Trophoblast cell (in vitro differentiated cells and primary cell): ENCODE data around the gene PBX4. TPM values are rescaled to one million over a fixed set of nuclear protein-coding genes. Genes with fewer than 3 reads are reported as not detected.
A peak's percentile ranks its signal among the peaks of the same experiment; 100 is the strongest.
"Not testable (repeated sequence)": the region's sequence is repeated elsewhere in the genome, so short reads cannot be mapped to it uniquely, and the experiment has no call there.

ENCODE experiments used
- DNase-seq, 2 donors: peaks; one replicate each; pipeline ENCODE4 v3.0.0-alpha.2; 2016
- H2AFZ ChIP-seq: 2 replicates; pipeline ENCODE4 v1.6.1; 2013; ENCODE audit warnings: low read length, moderate library complexity, mild to moderate bottlenecking; ENCODE audit not compliant: insufficient read depth, poor library complexity
- H2AK5ac ChIP-seq: 2 replicates; pipeline ENCODE4 v1.6.1; 2013; ENCODE audit warnings: mild to moderate bottlenecking, low read length
- H2BK120ac ChIP-seq: 2 replicates; pipeline ENCODE4 v1.6.1; 2013; ENCODE audit warnings: low read length, mild to moderate bottlenecking, moderate library complexity; ENCODE audit not compliant: insufficient read depth, poor library complexity
- H2BK12ac ChIP-seq: 2 replicates; pipeline ENCODE4 v1.6.1; 2013; ENCODE audit warnings: mild to moderate bottlenecking, low read length, moderate library complexity
- H2BK5ac ChIP-seq: 2 replicates; pipeline ENCODE4 v1.6.1; 2013; ENCODE audit warnings: low read length, low read depth, moderate library complexity, mild to moderate bottlenecking; ENCODE audit not compliant: poor library complexity
- H3K14ac ChIP-seq: 2 replicates; pipeline ENCODE4 v1.6.1; 2013; ENCODE audit warnings: mild to moderate bottlenecking, low read length
- H3K18ac ChIP-seq: 2 replicates; pipeline ENCODE4 v1.6.1; 2013; ENCODE audit warnings: mild to moderate bottlenecking, low read length
- H3K23ac ChIP-seq: 2 replicates; pipeline ENCODE4 v1.6.1; 2013; ENCODE audit warnings: low read length
- H3K27ac ChIP-seq: 2 replicates; pipeline ENCODE4 v1.5.1; 2013; ENCODE audit warnings: low read depth, mild to moderate bottlenecking, inconsistent platforms, low read length, moderate library complexity
- H3K27me3 ChIP-seq: 2 replicates; pipeline ENCODE4 v1.6.1; 2013; ENCODE audit warnings: inconsistent platforms, mild to moderate bottlenecking, low read length, moderate library complexity; ENCODE audit not compliant: insufficient read depth
- H3K36me3 ChIP-seq, 2 experiments: 1 replicate in 1 of 2; 2 replicates in 1 of 2; pipeline ENCODE4 v1.6.1; 2013; ENCODE audit warnings: low read length in 2 of 2, mild to moderate bottlenecking in 2 of 2, moderate library complexity in 1 of 2; ENCODE audit not compliant: insufficient read depth in 2 of 2, control insufficient read depth in 1 of 2
- H3K4ac ChIP-seq: 2 replicates; pipeline ENCODE4 v1.6.1; 2013; ENCODE audit warnings: low read depth, mild to moderate bottlenecking, low read length, moderate library complexity
- H3K4me1 ChIP-seq, 2 experiments: 1 replicate in 1 of 2; 2 replicates in 1 of 2; pipeline ENCODE4 v1.6.1; 2013; ENCODE audit warnings: low read length in 2 of 2, mild to moderate bottlenecking in 2 of 2, moderate library complexity in 1 of 2; ENCODE audit not compliant: insufficient read depth in 2 of 2, control insufficient read depth in 1 of 2
- H3K4me2 ChIP-seq: 2 replicates; pipeline ENCODE4 v1.6.1; 2013; ENCODE audit warnings: inconsistent platforms, mild to moderate bottlenecking, low read length, moderate library complexity
- H3K4me3 ChIP-seq: 2 replicates; pipeline ENCODE4 v1.5.1; 2013; ENCODE audit warnings: mild to moderate bottlenecking, low read depth, low read length, inconsistent platforms
- H3K79me1 ChIP-seq: one replicate; pipeline ENCODE4 v1.6.1; 2013; ENCODE audit warnings: low read length
- H3K79me2 ChIP-seq: 2 replicates; pipeline ENCODE4 v1.6.1; 2013; ENCODE audit warnings: low read length, mild to moderate bottlenecking; ENCODE audit not compliant: control insufficient read depth, insufficient read depth, poor library complexity
- H3K9ac ChIP-seq: 2 replicates; pipeline ENCODE4 v1.6.1; 2013; ENCODE audit warnings: mild to moderate bottlenecking, low read length
- H3K9me3 ChIP-seq: 2 replicates; pipeline ENCODE4 v1.6.1; 2013; ENCODE audit warnings: low read depth, mild to moderate bottlenecking, control low read depth, inconsistent platforms, low read length; ENCODE audit not compliant: insufficient read depth
- H4K12ac ChIP-seq: 2 replicates; pipeline ENCODE4 v1.6.1; 2013; ENCODE audit warnings: low read depth, mild to moderate bottlenecking, low read length, moderate library complexity
- H4K8ac ChIP-seq: 2 replicates; pipeline ENCODE4 v1.6.1; 2013; ENCODE audit warnings: low read depth, mild to moderate bottlenecking, low read length, moderate library complexity
- H4K91ac ChIP-seq: one replicate; pipeline ENCODE4 v1.6.1; 2013; ENCODE audit warnings: low read depth, mild to moderate bottlenecking, low read length, moderate library complexity
- WGBS: extraction: QIAGEN DNeasy Blood & Tissue Kit; methylation state at CpG from one replicate; pipeline ENCODE4 v1.1.7; 2013; ENCODE audit warnings: missing lambda C conversion rate; ENCODE audit not compliant: insufficient read length, insufficient coverage; ENCODE audit errors: extremely low coverage; 5-methylcytosine and 5-hydroxymethylcytosine counted together
- polyA plus RNA-seq: library from polyadenylated mRNA; stranded (reverse); fragments of 200-250 nt; gene quantifications from 2 replicates; pipeline ENCODE4 v1.2.3, GENCODE V29; 2013

PBX4 gene, protein sequence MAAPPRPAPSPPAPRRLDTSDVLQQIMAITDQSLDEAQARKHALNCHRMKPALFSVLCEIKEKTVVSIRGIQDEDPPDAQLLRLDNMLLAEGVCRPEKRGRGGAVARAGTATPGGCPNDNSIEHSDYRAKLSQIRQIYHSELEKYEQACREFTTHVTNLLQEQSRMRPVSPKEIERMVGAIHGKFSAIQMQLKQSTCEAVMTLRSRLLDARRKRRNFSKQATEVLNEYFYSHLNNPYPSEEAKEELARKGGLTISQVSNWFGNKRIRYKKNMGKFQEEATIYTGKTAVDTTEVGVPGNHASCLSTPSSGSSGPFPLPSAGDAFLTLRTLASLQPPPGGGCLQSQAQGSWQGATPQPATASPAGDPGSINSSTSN
- 1.4 TPM in 2 replicates for polyA plus RNA-seq

DNA sequence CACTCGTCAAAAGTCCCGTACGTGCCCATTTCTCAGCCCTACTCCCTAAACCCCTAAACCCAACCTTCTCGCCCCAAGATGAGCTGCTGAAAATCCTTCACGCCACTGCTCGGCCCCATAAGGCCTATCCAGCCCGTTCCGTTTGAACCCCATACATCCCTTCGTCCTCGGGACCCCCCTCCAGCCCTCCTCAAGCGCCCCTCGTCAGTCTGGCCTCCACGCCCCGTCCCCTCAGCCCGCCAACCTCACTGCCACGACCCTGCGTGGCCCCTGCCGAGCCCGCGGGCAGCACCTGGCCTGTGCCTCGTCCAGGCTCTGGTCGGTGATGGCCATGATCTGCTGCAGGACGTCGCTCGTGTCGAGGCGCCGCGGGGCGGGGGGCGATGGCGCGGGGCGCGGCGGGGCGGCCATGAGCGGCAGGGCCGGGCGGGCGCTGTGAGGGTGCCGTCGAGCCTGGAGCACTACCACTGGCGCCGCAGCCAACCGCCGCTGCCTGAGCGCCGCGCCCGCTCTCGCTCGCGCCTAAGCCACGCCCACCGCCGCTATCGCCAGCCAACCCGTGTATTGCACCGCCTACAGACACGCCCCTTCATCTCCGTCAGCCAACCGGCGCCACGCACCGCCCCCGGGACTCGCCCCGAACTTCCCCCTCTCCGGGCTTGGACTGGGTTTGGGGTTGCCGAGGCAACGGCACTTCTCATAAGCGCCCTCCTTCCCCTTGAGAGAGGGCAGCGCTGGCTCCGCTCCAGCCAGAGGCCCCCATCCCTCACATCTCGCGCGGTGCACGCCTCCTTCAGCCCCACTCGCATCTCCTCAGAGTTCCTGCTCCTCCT, at the start of gene PBX4:
PBX4 (minus strand) TSS at position 469 of the 833 bp plus-strand sequence; CDS start at position 411, 58 bp downstream.
- H3K18ac ChIP-seq = peak within 1 kb of the TSS; percentile 27

DNA sequence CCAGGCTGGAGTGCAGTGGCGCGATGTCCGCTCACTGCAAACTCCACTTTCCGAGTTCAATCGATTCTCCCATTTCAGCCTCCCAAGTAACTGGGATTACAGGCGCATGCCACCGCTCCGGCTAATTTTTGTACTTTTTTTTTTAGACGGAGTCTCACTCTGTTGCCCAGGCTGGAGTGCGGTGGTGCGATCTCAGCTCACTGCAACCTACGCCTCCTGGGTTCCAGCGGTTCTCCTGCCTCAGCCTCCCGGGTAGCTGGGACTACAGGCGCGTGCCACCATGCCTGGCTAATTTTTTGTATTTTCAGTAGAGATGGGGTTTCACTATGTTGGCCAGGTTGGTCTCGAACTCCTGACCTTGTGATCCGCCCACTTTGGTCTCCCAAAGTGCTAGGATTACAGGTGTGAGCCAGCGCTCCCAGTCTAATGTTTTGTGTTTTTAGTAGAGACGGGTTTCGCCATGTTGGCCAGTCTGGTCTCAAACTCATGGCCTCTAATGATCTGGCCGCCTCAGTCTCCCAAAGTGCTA, 47.0 kb upstream of the PBX4 start:
- not testable (repeated sequence) for H3K9ac ChIP-seq, H4K8ac ChIP-seq, DNase-seq, H4K12ac ChIP-seq, H3K27ac ChIP-seq, H3K18ac ChIP-seq, H2BK5ac ChIP-seq, H4K91ac ChIP-seq, H3K14ac ChIP-seq, H3K9me3 ChIP-seq, H3K4me2 ChIP-seq, H3K27me3 ChIP-seq, H2BK120ac ChIP-seq, H3K23ac ChIP-seq, H2AFZ ChIP-seq, H3K4me3 ChIP-seq, H3K4ac ChIP-seq, H2BK12ac ChIP-seq, H3K36me3 ChIP-seq, H2AK5ac ChIP-seq
- Histone ChIP-seq H3K4me1 (peaks cover 22 to 30% of the 10 kb centered on the region in 2 experiments), H3K79me2 (peaks cover 15% of the 10 kb centered on the region), H3K79me1 (peaks cover 13% of the 10 kb centered on the region)
- no CpG with 5 or more reads among the region's 22 CpGs for WGBS

More for the DNA sequence above, at the start of gene PBX4:
- peak within 1 kb of the TSS; percentile 73 for H2AFZ ChIP-seq
- DNase-seq = peak; percentile 97 to 98
- no peaks in the 10 kb centered on the region for H3K9me3 ChIP-seq
- H3K4me2 ChIP-seq = peak within 1 kb of the TSS; percentile 97
- WGBS = no CpG with 5 or more reads among the region's 80 CpGs
- H3K36me3 ChIP-seq = peaks cover 2 to 5% of the 10 kb centered on the region in 2 experiments
- no peaks in the 10 kb centered on the region for H3K79me2 ChIP-seq
- no peak within 1 kb of the TSS for H4K91ac ChIP-seq
- peak within 1 kb of the TSS; percentile 64 for H4K8ac ChIP-seq
- H2BK5ac ChIP-seq = no peak within 1 kb of the TSS
- no peak within 1 kb of the TSS for H2BK12ac ChIP-seq
- H3K23ac ChIP-seq = no peak within 1 kb of the TSS
- no peak within 1 kb of the TSS for H2AK5ac ChIP-seq
- no peak within 1 kb of the TSS for H4K12ac ChIP-seq
- no peaks in the 10 kb centered on the region for H3K79me1 ChIP-seq
- peaks cover 7 to 11% of the 10 kb centered on the region in 2 experiments for H3K4me1 ChIP-seq
- peak within 1 kb of the TSS; percentile 8 for H3K14ac ChIP-seq
- H3K27me3 ChIP-seq = no peaks in the 10 kb centered on the region
- H3K9ac ChIP-seq = peak within 1 kb of the TSS; percentile 36
- H3K4me3 ChIP-seq = peak within 1 kb of the TSS; percentile 67
- H3K4ac ChIP-seq = no peak within 1 kb of the TSS
- H2BK120ac ChIP-seq = no peak within 1 kb of the TSS
- no peak within 1 kb of the TSS for H3K27ac ChIP-seq

DNA sequence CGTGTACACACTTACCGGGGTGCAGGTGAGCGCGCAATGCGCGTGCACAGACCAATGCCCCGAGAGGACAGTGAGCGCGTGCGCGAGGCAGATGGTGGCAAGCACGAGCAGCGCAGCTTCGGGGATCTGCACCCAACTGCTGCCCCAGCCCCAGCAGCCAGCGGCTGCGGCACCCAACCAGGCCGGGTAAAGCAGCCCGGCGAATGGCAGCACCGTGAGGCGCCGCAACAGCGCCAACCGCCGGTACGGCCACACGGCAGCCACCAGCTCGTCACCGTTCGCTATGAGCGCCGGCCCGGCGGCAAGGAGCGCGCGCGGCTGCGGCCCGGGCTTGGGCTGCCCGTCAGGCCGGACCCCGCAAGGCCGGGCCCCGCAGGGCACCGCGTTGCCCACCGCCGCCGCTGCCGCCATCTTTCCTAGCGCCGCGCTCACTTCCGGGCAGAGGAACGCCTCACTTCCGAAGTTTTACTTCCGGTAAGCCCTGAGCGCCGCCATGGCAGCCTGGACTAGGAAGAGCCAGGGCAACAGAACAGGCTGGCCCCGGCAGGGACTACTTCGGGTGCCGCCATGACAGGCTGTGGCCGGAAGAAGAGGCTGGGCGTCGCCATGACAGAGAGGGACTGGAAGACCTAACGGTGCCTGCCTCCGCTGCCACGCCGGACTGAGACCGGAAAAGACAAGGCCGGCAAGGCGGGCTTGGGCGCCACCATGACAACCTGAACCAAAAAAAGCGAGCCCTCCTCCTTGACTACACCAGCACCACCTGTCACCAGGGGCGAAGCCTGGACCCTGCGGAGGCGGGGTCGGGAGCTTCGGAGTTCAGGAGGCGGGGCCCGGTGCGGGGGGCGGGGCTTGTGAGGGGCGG, 45.0 kb upstream of the PBX4 start, which contains the start of gene ATP13A1:
ATP13A1 (minus strand) TSS at position 421 of the 865 bp plus-strand sequence; CDS start at position 411, 10 bp downstream.
- Histone ChIP-seq H2BK12ac (no peak within 1 kb of the TSS), H3K18ac (peak within 1 kb of the TSS; percentile 77), H4K8ac (peak within 1 kb of the TSS; percentile 93), H3K4me1 (peaks cover 13 to 19% of the 10 kb centered on the region in 2 experiments), H3K27ac (peak within 1 kb of the TSS; percentile 83), H3K4me3 (peak within 1 kb of the TSS; percentile 99), H3K9me3 (no peaks in the 10 kb centered on the region), H2AFZ (peak within 1 kb of the TSS; percentile 86), H4K91ac (peak within 1 kb of the TSS; percentile 86), H3K27me3 (no peaks in the 10 kb centered on the region), H3K9ac (peak within 1 kb of the TSS; percentile 90), H3K79me1 (peaks cover 7% of the 10 kb centered on the region), H3K4ac (peak within 1 kb of the TSS; percentile 31), H2BK120ac (peak within 1 kb of the TSS; percentile 86), H2AK5ac (peak within 1 kb of the TSS; percentile 4), H3K14ac (peak within 1 kb of the TSS; percentile 87), H3K79me2 (peaks cover 10% of the 10 kb centered on the region), H2BK5ac (peak within 1 kb of the TSS; percentile 87), H4K12ac (peak within 1 kb of the TSS; percentile 24), H3K4me2 (peak within 1 kb of the TSS; percentile 96), H3K23ac (peak within 1 kb of the TSS; percentile 55), H3K36me3 (peaks cover 12 to 13% of the 10 kb centered on the region in 2 experiments)
- peak; percentile 97 to 99 for DNase-seq
- no CpG with 5 or more reads among the region's 85 CpGs for WGBS
